T-cell (primary cell): ENCODE measurements around the gene CTXND2. TPM values are rescaled to one million over a fixed set of nuclear protein-coding genes. Genes with fewer than 3 reads are reported as not detected.
"Not testable (repeated sequence)": the region's sequence is repeated elsewhere in the genome, so short reads cannot be mapped to it uniquely, and the experiment has no call there.

ENCODE experiments used
- ATAC-seq, 4 experiments: fragments of 200-7000 bp in 3 of 4; fragments of 150-1000 bp in 1 of 4; cut with Tn5 transposase; replicated peaks in 1 of 4; 1 replicate in 3 of 4; 2 replicates in 1 of 4; pipeline ENCODE4 v1.10.0; 2021; ENCODE audit warnings: moderate library complexity in 3 of 4, mild to moderate bottlenecking in 2 of 4, moderate number of reproducible peaks in 1 of 4
- CTCF ChIA-PET, 2 donors: fragments of 300-600 bp; sonication (Branson Sonifier 250); formaldehyde crosslinking; loops; one replicate each; lab custom pipeline; 2022; ENCODE audit warnings: antibody characterized with exemption in 2 of 2; lab: Charles Lee
- POLR2A ChIA-PET, 2 donors: fragments of 300-600 bp; sonication (Branson Sonifier 250); formaldehyde crosslinking; loops; one replicate each; lab custom pipeline; 2022; ENCODE audit warnings: antibody characterized with exemption in 2 of 2; lab: Charles Lee
- DNase-seq, 35 experiments: peaks; one replicate each; pipeline versions ENCODE4 v3.0.0 to v3.0.0-alpha.2; 2013 to 2023
- H3K27ac ChIP-seq: one replicate; pipeline ENCODE4 v1.5.1; 2013; ENCODE audit warnings: low read length
- H3K27me3 ChIP-seq, 2 experiments: replicated peaks in 1 of 2; 1 replicate in 1 of 2; 2 replicates in 1 of 2; pipeline versions ENCODE4 v1.6.1 to v1.7.0; 2013; ENCODE audit warnings: low read length in 1 of 2, mixed read lengths in 1 of 2; ENCODE audit not compliant: control insufficient read depth in 2 of 2, insufficient read depth in 2 of 2; ENCODE audit errors: extremely low read depth in 1 of 2
- H3K36me3 ChIP-seq, 2 donors: 1 replicate in 1 of 2; 2 replicates in 1 of 2; pipeline versions ENCODE4 v1.6.1 to v1.7.0; 2013; ENCODE audit warnings: low read length in 1 of 2; ENCODE audit not compliant: control insufficient read depth in 2 of 2, insufficient read depth in 1 of 2; ENCODE audit errors: extremely low read depth in 1 of 2
- H3K4me1 ChIP-seq, 2 experiments: 1 replicate in 1 of 2; 2 replicates in 1 of 2; pipeline versions ENCODE4 v1.6.1 to v1.7.0; 2013; ENCODE audit warnings: low read length in 2 of 2, mixed read lengths in 1 of 2; ENCODE audit not compliant: insufficient read depth in 2 of 2, control insufficient read depth in 1 of 2; ENCODE audit errors: extremely low read depth in 1 of 2
- H3K4me3 ChIP-seq, 2 donors: 1 replicate in 1 of 2; 2 replicates in 1 of 2; pipeline versions ENCODE4 v1.5.1 to v1.7.0; 2013; ENCODE audit warnings: mild to moderate bottlenecking in 2 of 2, low read length in 1 of 2, moderate library complexity in 1 of 2; ENCODE audit not compliant: control insufficient read depth in 1 of 2; ENCODE audit errors: extremely low read depth in 1 of 2
- H3K9me3 ChIP-seq: 2 replicates; pipeline ENCODE4 v1.7.0; 2013
- H3K27ac Mint-ChIP-seq, 2 donors: one replicate each; pipeline ENCODE4 v1.8.0; 2020 to 2021; ENCODE audit warnings: mild to moderate bottlenecking in 2 of 2, mixed read lengths in 2 of 2
- H3K27me3 Mint-ChIP-seq, 2 donors: one replicate each; pipeline ENCODE4 v1.8.0; 2021 to 2022; ENCODE audit warnings: mixed read lengths in 2 of 2
- H3K36me3 Mint-ChIP-seq: one replicate; pipeline ENCODE4 v1.8.0; 2021; ENCODE audit warnings: mixed read lengths
- H3K4me1 Mint-ChIP-seq, 3 donors: one replicate each; pipeline ENCODE4 v1.8.0; 2020 to 2022; ENCODE audit warnings: mixed read lengths in 3 of 3, mild to moderate bottlenecking in 1 of 3
- H3K4me3 Mint-ChIP-seq, 3 donors: one replicate each; pipeline ENCODE4 v1.8.0; 2020 to 2022; ENCODE audit warnings: mild to moderate bottlenecking in 3 of 3, mixed read lengths in 3 of 3, moderate library complexity in 3 of 3
- H3K9me3 Mint-ChIP-seq, 3 donors: one replicate each; pipeline ENCODE4 v1.8.0; 2020 to 2022; ENCODE audit warnings: mixed read lengths in 3 of 3
- WGBS: methylation state at CpG from one replicate; pipeline ENCODE4 v1.1.5; 2013; ENCODE audit warnings: missing lambda C conversion rate; ENCODE audit not compliant: insufficient coverage; 5-methylcytosine and 5-hydroxymethylcytosine counted together
- total RNA-seq, 35 experiments: library from RNA in 6 of 35; stranded (reverse) in 6 of 35; fragments of 120-200 nt in 1 of 35; gene quantifications; one replicate each; pipeline versions ENCODE4 v1.2.1 to v1.2.4 and lab custom pipeline; 2013 to 2026

CTXND2 gene
- total RNA-seq, 5 donors from 2014 or later (not counting 1 experiment from before 2014, with no cell fraction given): not detected

DNA sequence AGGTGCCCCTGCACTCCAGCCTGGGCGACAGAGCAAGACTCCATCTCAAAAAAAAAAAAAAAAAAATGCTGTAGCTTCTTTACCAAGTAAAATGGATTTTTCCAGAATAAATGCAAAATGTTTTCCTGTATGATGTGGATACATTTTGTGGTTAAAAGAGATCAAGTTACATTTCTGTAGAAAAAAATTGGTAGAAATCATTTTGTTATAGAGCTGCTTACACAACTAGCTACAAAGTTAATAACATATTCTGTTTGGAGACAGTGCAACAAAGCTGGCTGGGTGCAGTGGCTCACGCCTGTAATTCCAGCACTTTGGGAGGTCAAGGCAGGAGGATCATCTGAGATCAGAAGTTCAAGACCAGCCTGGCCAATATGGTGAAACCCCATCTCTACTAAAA lies 8.0 kb upstream of the CTXND2 start:
- not testable (repeated sequence) for H3K36me3 Mint-ChIP-seq, H3K27ac ChIP-seq, H3K4me3 ChIP-seq, H3K9me3 Mint-ChIP-seq, H3K27me3 Mint-ChIP-seq, H3K27me3 ChIP-seq, H3K27ac Mint-ChIP-seq, H3K36me3 ChIP-seq, H3K9me3 ChIP-seq, H3K4me3 Mint-ChIP-seq, DNase-seq, ATAC-seq
- no CpG with 5 or more reads among the region's 2 CpGs for WGBS
- peaks cover 4 to 13% of the 10 kb centered on the region in 2 experiments for H3K4me1 ChIP-seq
- POLR2A ChIA-PET: interaction anchor here in 1 of 2 donors (0.6 to 1.1 kb wide), 2 partner anchors 47 to 600 kb away, joined by 3 to 12 read pairs; partner anchors contain the start of gene SETDB1
- CTCF ChIA-PET: interaction anchor here in 1 of 2 donors (0.7 to 1.9 kb wide), 4 partner anchors 43 to 220 kb away, joined by 3 to 6 read pairs (median 4); no protein-coding TSS in a partner anchor
- peaks cover 19 to 25% (median 22%) of the 10 kb centered on the region in 3 donors for H3K4me1 Mint-ChIP-seq

DNA sequence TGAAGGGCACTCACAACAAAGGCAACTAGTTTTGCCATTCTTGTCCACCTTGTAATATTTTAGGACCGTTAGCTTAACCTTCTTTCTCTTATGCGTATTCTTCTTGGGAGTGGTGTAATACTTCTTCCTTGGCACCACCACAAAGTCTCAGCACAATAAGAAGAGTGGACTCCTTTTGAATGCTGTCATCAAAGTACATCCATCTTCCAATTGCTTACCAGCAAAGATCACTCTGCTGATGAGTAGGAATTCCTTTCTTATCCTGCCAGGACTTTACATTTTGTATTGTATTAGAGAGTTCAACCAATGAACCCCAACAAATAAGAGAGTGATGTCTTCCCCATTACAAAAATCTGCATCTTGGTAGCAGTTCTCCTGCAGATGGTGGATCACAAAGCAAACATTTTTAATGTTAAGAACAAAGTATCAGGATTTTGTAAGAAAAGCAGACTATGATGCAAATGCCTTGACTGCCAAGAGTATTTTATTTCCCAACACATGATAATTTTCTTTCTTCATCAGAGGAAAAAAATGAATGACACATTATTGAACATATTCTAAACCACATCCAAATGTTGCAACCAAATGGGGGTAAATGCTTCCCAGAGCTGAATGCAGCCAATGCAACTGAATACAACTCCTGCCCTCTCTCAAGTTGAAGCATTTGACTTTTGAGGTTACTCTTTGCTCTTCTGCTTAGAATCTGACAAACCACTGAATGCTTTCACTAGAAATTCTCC lies 5.4 kb upstream of the CTXND2 start:
- Histone ChIP-seq H3K27ac (no peak overlapping the region), H3K4me1 (peaks cover 0 to 4% of the 10 kb centered on the region in 2 experiments), H3K9me3 (no peaks in the 10 kb centered on the region), H3K27me3 (no peaks in the 10 kb centered on the region), H3K4me3 (no peak overlapping the region), H3K36me3 (no peaks in the 10 kb centered on the region)
- Mint-ChIP-seq H3K4me3 (no peak overlapping the region), H3K27me3 (no peaks in the 10 kb centered on the region), H3K27ac (no peak overlapping the region), H3K9me3 (no peaks in the 10 kb centered on the region), H3K36me3 (no peaks in the 10 kb centered on the region), H3K4me1 (peaks cover 0 to 6% (median 4%) of the 10 kb centered on the region in 3 donors)
- POLR2A ChIA-PET: no interaction called here
- no CpG with 5 or more reads among the region's 2 CpGs for WGBS
- no peak for ATAC-seq
- DNase-seq: no peak
- CTCF ChIA-PET: no interaction called here

DNA sequence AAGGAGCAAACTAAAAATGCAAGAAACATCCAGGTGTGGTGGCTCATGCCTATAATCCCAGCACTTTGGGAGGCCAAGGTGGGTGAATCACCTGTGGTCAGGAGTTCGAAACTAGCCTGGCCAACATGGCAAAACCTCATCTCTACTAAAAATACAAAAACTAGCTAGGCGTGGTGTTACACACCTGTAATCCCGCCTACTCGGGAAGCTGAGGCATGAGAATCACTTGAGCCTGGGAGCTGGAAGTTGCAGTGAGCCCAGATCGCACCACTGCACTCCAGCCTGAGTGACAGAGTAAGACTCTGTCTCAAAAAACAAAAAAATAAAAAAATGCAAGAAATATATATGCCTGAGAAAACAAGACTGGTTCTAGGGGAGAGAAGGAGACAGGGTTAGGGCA lies 3.8 kb upstream of the CTXND2 start:
- POLR2A ChIA-PET: interaction anchor here in 1 of 2 donors (0.6 kb wide), 1 partner anchor 12 kb away, joined by 3 read pairs; no protein-coding TSS in a partner anchor
- CTCF ChIA-PET: interaction anchor here in 1 of 2 donors (0.5 kb wide), 1 partner anchor 203 kb away, joined by 3 read pairs; no protein-coding TSS in a partner anchor
- H3K4me3 ChIP-seq, H3K27me3 ChIP-seq, ATAC-seq, DNase-seq, H3K4me1 Mint-ChIP-seq, H3K4me3 Mint-ChIP-seq, H3K4me1 ChIP-seq, H3K9me3 Mint-ChIP-seq, H3K27me3 Mint-ChIP-seq, H3K36me3 Mint-ChIP-seq, H3K36me3 ChIP-seq, H3K9me3 ChIP-seq, H3K27ac ChIP-seq, H3K27ac Mint-ChIP-seq: not testable (repeated sequence)
- 93% methylated on average over 3 of the region's 5 CpGs for WGBS

DNA sequence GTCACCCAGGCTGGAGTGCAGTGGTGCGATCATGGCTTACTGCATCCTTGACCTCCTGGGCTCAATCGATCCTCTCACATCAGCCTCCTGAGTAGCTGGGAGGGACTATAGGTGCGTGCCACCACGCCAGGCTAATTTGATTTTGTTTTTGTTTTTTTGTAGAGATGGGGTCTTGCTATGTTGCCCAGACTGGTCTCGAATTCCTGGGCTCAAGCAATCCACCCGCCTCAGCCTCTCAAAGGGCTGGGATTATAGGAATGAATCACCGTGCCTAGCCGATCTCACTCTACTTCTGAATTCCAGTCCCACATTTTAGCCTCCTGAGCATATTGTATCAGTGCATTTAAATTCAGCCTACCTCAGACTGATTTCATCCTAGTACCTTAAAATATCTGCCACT lies 1.8 kb downstream of the CTXND2 start:
- POLR2A ChIA-PET: no interaction called here
- H3K4me3 ChIP-seq: no peak overlapping the region
- H3K27me3 ChIP-seq: no peaks in the 10 kb centered on the region
- Mint-ChIP-seq H3K4me3 (no peak overlapping the region), H3K27me3 (no peaks in the 10 kb centered on the region), H3K27ac (no peak overlapping the region), H3K9me3 (no peaks in the 10 kb centered on the region), H3K36me3 (no peaks in the 10 kb centered on the region), H3K4me1 (peaks cover 15 to 28% (median 27%) of the 10 kb centered on the region in 3 donors)
- WGBS: 100% methylated on average over 2 of the region's 8 CpGs
- peaks cover 12 to 13% of the 10 kb centered on the region in 2 experiments for H3K4me1 ChIP-seq
- no peaks in the 10 kb centered on the region for H3K36me3 ChIP-seq
- no peak overlapping the region for H3K27ac ChIP-seq
- ATAC-seq: no peak
- H3K9me3 ChIP-seq: no peaks in the 10 kb centered on the region
- CTCF ChIA-PET: no interaction called here
- DNase-seq: no peak

DNA sequence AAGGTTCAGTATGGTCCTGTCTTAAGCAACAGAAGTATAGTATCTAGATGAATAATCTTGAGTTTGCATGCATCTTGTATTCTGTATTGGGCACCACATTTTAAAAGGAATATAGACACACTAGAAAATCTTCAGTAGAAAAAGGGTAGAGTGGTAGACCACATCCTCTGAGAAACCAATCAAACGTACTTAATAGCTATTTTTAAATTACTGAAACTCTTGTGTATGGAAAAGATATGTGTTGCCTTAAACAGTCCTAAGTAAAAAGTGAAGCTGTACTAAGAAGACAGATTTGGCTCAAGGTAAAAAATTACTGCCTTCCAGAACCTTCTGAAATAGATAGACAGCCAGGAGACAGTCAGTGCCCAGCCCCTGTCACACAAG lies 3.1 kb downstream of the CTXND2 start:
- H3K4me3 ChIP-seq: peak overlapping the region in 1 of 2 donors; percentile 44
- no peak overlapping the region for H3K27ac ChIP-seq
- DNase-seq (peak in 1 of 35 experiments; percentile 23), ATAC-seq (peak; percentile 65 to 90 (median 81))
- peak overlapping the region in 1 of 3 donors; percentile 61 for H3K4me3 Mint-ChIP-seq
- H3K36me3 Mint-ChIP-seq: no peaks in the 10 kb centered on the region
- no peaks in the 10 kb centered on the region for H3K27me3 ChIP-seq
- H3K36me3 ChIP-seq: no peaks in the 10 kb centered on the region
- peaks cover 12 to 13% of the 10 kb centered on the region in 2 experiments for H3K4me1 ChIP-seq
- H3K4me1 Mint-ChIP-seq: peaks cover 15 to 28% (median 27%) of the 10 kb centered on the region in 3 donors
- no peaks in the 10 kb centered on the region for H3K27me3 Mint-ChIP-seq
- H3K9me3 Mint-ChIP-seq: no peaks in the 10 kb centered on the region
- H3K9me3 ChIP-seq: no peaks in the 10 kb centered on the region
- WGBS: no CpG with 5 or more reads among the region's 1 CpG
- ChIA-PET CTCF (interaction anchor here in 1 of 2 donors (0.5 to 1.2 kb wide), 3 partner anchors 24 to 562 kb away, joined by 3 to 4 read pairs (median 3); no protein-coding TSS in a partner anchor), POLR2A (interaction anchor here in 1 of 2 donors (0.5 kb wide), 1 partner anchor 24 kb away, joined by 4 read pairs; no protein-coding TSS in a partner anchor)
- H3K27ac Mint-ChIP-seq: peak overlapping the region; percentile 17 to 52

DNA sequence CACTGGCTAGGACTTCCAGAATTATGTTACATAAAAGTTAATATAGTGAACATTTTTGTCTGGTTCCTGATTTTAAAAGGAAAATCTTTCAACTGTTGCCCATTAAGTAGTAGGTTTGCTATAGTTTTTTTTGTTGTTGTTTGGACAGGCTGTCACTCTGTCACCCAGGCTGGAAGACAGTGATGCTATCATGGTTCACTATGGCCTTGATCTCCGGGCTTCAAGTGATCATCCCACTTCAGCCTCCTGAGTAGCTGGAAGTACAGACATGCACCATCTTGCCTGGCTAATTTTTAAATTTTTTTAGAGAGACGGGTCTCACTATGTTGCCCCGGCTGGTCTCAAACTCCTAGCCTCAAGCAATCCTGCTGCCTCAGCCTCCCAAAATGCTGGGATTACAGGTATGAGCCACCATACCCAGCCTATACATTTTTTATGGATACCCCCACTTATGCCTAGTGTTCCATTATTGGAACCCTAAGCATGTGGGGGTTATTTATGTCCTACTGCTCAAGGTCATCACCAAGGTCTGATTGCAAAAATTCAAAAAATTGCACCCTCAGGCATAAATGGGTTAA lies 6.5 kb downstream of the CTXND2 start:
- CTCF ChIA-PET: interaction anchor here in 1 of 2 donors (0.6 kb wide), 1 partner anchor 13 kb away, joined by 6 read pairs; no protein-coding TSS in a partner anchor
- WGBS: 100% methylated on average over 1 of the region's 3 CpGs
- Histone ChIP-seq H3K4me1 (peaks cover 12 to 13% of the 10 kb centered on the region in 2 experiments), H3K27ac (no peak overlapping the region), H3K9me3 (no peaks in the 10 kb centered on the region), H3K36me3 (no peaks in the 10 kb centered on the region), H3K27me3 (peaks cover 0 to 4% of the 10 kb centered on the region in 2 experiments), H3K4me3 (no peak overlapping the region)
- Mint-ChIP-seq H3K4me3 (no peak overlapping the region), H3K27me3 (peaks cover 0 to 4% of the 10 kb centered on the region in 2 donors), H3K27ac (no peak overlapping the region), H3K9me3 (no peaks in the 10 kb centered on the region), H3K36me3 (no peaks in the 10 kb centered on the region), H3K4me1 (peaks cover 15 to 28% (median 27%) of the 10 kb centered on the region in 3 donors)
- POLR2A ChIA-PET: no interaction called here
- ATAC-seq (no peak), DNase-seq (no peak)
